HepG2 (cell line): Measurements from ENCODE around the gene USP34. TPM values are rescaled to one million over a fixed set of nuclear protein-coding genes. Genes with fewer than 3 reads are reported as not detected.

ENCODE experiments used
- ARNT ChIP-seq: fragments of 450-650 bp; IDR thresholded peaks from 2 replicates; pipeline ENCODE4 v1.6.1; 2017
- CHD2 ChIP-seq: IDR thresholded peaks from 2 replicates; pipeline ENCODE4 v1.6.1; 2011; ENCODE audit warnings: low read depth, low read length, improper control_type of control experiment
- EED ChIP-seq: sonication (generic); formaldehyde crosslinking; IDR thresholded peaks from 2 replicates; pipeline ENCODE4 v1.5.0; 2020; ENCODE audit warnings: mild to moderate bottlenecking, missing genetic modification reagents
- EHMT2 ChIP-seq: fragments of 200-600 bp; sonication (generic); IDR thresholded peaks from 2 replicates; pipeline ENCODE4 v1.7.0; 2017; ENCODE audit warnings: antibody characterized with exemption, low read depth, low read length, borderline replicate concordance
- GLI4 ChIP-seq: sonication (generic); formaldehyde crosslinking; IDR thresholded peaks from 2 replicates; pipeline ENCODE4 v1.5.1; 2020; ENCODE audit warnings: missing genetic modification reagents, mild to moderate bottlenecking, moderate library complexity, borderline replicate concordance
- HINFP ChIP-seq: sonication (generic); formaldehyde crosslinking; IDR thresholded peaks from 2 replicates; pipeline ENCODE4 v1.4.0; 2020; ENCODE audit warnings: low read depth, mild to moderate bottlenecking, missing genetic modification reagents
- HMGXB4 ChIP-seq, 2 experiments: sonication (generic) in 1 of 2; formaldehyde crosslinking in 1 of 2; IDR thresholded peaks; 2 replicates each; pipeline versions ENCODE4 v1.4.0 to v1.6.1; 2018 to 2020; ENCODE audit warnings: missing genetic modification reagents in 2 of 2, borderline replicate concordance in 1 of 2, low read depth in 1 of 2, mild to moderate bottlenecking in 1 of 2, missing biosample characterization in 1 of 2
- ISX ChIP-seq: sonication (generic); formaldehyde crosslinking; conservative IDR thresholded peaks from 2 replicates; pipeline ENCODE4 v1.5.0; 2020; ENCODE audit warnings: missing genetic modification reagents
- JUNB ChIP-seq: sonication (generic); formaldehyde crosslinking; IDR thresholded peaks from 2 replicates; pipeline ENCODE4 v1.8.0; 2022; ENCODE audit warnings: missing genetic modification reagents, mild to moderate bottlenecking, borderline replicate concordance
- KDM2A ChIP-seq: sonication (generic); formaldehyde crosslinking; IDR thresholded peaks from 2 replicates; pipeline ENCODE4 v1.4.0; 2020; ENCODE audit warnings: low read depth, missing genetic modification reagents, borderline replicate concordance
- KLF6 ChIP-seq: IDR thresholded peaks from 2 replicates; pipeline ENCODE4 v1.8.0; 2016; ENCODE audit warnings: missing biosample characterization, missing genetic modification reagents
- MYC ChIP-seq: sonication (generic); formaldehyde crosslinking; IDR thresholded peaks from 2 replicates; pipeline ENCODE4 v1.9.0; 2021; ENCODE audit warnings: missing genetic modification reagents, borderline replicate concordance
- PBX2 ChIP-seq: IDR thresholded peaks from 2 replicates; pipeline ENCODE4 v1.6.1; 2016; ENCODE audit warnings: control low read depth
- RXRA ChIP-seq: sonication (generic); formaldehyde crosslinking; IDR thresholded peaks from 2 replicates; pipeline ENCODE4 v1.5.1; 2020; ENCODE audit warnings: missing genetic modification reagents
- TAF15 ChIP-seq: fragments of 200-400 bp; formaldehyde crosslinking; IDR thresholded peaks from one replicate; pipeline ENCODE4 v1.6.1; 2018; ENCODE audit warnings: mild to moderate bottlenecking, low read depth, low read length; ENCODE audit not compliant: poor library complexity, severe bottlenecking
- THAP11 ChIP-seq: IDR thresholded peaks from 2 replicates; pipeline ENCODE4 v1.6.1; 2016; ENCODE audit warnings: missing biosample characterization, missing genetic modification reagents
- ZNF121 ChIP-seq: sonication (generic); formaldehyde crosslinking; IDR thresholded peaks from 2 replicates; pipeline ENCODE4 v1.5.0; 2020; ENCODE audit warnings: mild to moderate bottlenecking, missing genetic modification reagents
- ZNF124 ChIP-seq: sonication (generic); formaldehyde crosslinking; IDR thresholded peaks from 2 replicates; pipeline ENCODE4 v1.4.0; 2020; ENCODE audit warnings: missing genetic modification reagents
- ZNF282 ChIP-seq: fragments of 450-650 bp; IDR thresholded peaks from 2 replicates; pipeline ENCODE4 v1.6.1; 2018; ENCODE audit not compliant: partially characterized antibody
- ZNF335 ChIP-seq: sonication (generic); formaldehyde crosslinking; IDR thresholded peaks from 2 replicates; pipeline ENCODE4 v1.4.0; 2020; ENCODE audit warnings: missing genetic modification reagents
- ZNF772 ChIP-seq: sonication (generic); formaldehyde crosslinking; IDR thresholded peaks from 2 replicates; pipeline ENCODE4 v1.5.0; 2020; ENCODE audit warnings: mild to moderate bottlenecking, missing genetic modification reagents
- ZNF775 ChIP-seq: sonication (generic); formaldehyde crosslinking; IDR thresholded peaks from 2 replicates; pipeline ENCODE4 v1.4.0; 2020; ENCODE audit warnings: missing genetic modification reagents, mild to moderate bottlenecking, moderate library complexity, borderline replicate concordance
- ZSCAN12 ChIP-seq: sonication (generic); formaldehyde crosslinking; IDR thresholded peaks from 2 replicates; pipeline ENCODE4 v1.9.0; 2021; ENCODE audit warnings: mild to moderate bottlenecking, missing genetic modification reagents
- polyA plus RNA-seq, 8 experiments: library from polyadenylated mRNA; depleted of rRNA in 3 of 8; stranded (reverse) in 7 of 8; unstranded in 1 of 8; fragments of >200 nt; fragmentation: Illumina TruSeq in 4 of 8; extraction: Trizol in 4 of 8; gene quantifications; 2 replicates each; pipeline versions ENCODE4 v1.2.1 to v1.2.3, GENCODE V29; 2011 to 2016; ENCODE audit warnings: low read depth in 4 of 8, missing spikeins in 1 of 8, mixed read lengths in 1 of 8; ENCODE audit not compliant: insufficient read depth in 1 of 8
- total RNA-seq, 5 experiments: library from RNA; depleted of rRNA; stranded (reverse); fragments of >200 nt; fragmentation: Illumina TruSeq; extraction: Trizol; gene quantifications; 2 replicates each; pipeline ENCODE4 v1.2.3, GENCODE V29; 2016; ENCODE audit warnings: low read depth in 1 of 5
- TF ChIP-seq, protein P1 (sequence below): sonication (generic); formaldehyde crosslinking; IDR thresholded peaks from 2 replicates; pipeline ENCODE4 v1.5.1; 2020; ENCODE audit warnings: missing genetic modification reagents, mild to moderate bottlenecking, borderline replicate concordance
- TF ChIP-seq, protein P2 (sequence below): sonication (generic); formaldehyde crosslinking; IDR thresholded peaks from 2 replicates; pipeline ENCODE4 v1.4.0; 2020; ENCODE audit warnings: mild to moderate bottlenecking, missing genetic modification reagents

The USP34 gene
- total and polyA plus RNA-seq, 2 of the 13 experiments (the other 11 are each of a cell fraction or from before 2014, with no cell fraction given): 99.2 to 100 TPM

DNA sequence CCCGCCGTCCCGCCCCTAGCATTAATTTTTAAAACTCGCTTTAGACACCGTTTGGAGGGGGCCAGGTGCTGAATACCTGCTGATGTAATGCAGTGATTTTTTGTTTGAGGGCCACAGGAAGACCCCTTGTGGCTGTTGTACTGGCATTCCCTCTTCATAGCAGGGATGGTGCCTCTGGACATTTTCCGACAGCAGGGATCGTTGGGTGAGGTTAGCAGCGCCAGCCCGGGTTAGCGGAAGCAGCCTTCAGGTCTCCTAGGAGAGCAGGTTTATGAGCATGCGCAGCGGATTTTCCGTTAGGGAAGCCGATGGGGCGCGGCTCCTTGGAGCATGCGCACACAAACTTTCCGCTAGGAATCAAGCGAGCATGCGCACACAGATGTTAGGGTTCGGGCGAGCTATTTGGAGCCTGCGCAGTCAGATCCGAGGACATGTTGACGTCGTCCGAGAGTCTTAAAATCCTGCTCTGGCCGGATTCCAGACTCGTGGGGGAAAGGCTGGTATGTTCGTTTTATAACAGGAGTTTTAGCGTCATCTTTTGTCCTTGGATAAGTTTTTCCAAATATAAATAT, 326.1 kb downstream of the USP34 start (continued):
- TF ChIP-seq, protein P1, sequence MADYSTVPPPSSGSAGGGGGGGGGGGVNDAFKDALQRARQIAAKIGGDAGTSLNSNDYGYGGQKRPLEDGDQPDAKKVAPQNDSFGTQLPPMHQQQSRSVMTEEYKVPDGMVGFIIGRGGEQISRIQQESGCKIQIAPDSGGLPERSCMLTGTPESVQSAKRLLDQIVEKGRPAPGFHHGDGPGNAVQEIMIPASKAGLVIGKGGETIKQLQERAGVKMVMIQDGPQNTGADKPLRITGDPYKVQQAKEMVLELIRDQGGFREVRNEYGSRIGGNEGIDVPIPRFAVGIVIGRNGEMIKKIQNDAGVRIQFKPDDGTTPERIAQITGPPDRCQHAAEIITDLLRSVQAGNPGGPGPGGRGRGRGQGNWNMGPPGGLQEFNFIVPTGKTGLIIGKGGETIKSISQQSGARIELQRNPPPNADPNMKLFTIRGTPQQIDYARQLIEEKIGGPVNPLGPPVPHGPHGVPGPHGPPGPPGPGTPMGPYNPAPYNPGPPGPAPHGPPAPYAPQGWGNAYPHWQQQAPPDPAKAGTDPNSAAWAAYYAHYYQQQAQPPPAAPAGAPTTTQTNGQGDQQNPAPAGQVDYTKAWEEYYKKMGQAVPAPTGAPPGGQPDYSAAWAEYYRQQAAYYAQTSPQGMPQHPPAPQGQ (CRISPR knock-in tag): no peak
- TF ChIP-seq ZNF282: no peak
- TF ChIP-seq EHMT2: no peak
- no peak for TF ChIP-seq GLI4 (CRISPR knock-in tag)
- TF ChIP-seq KLF6 (CRISPR knock-in tag): peak; percentile 77
- TF ChIP-seq, protein P2, sequence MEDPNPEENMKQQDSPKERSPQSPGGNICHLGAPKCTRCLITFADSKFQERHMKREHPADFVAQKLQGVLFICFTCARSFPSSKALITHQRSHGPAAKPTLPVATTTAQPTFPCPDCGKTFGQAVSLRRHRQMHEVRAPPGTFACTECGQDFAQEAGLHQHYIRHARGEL (CRISPR knock-in tag): no peak
- no peak for TF ChIP-seq ZNF124 (CRISPR knock-in tag)
- 0 out of 2 replicates have a peak, but pooled peaks have one; percentile 57 for TF ChIP-seq ZNF772
- no peak for TF ChIP-seq CHD2
- peak in 1 of 2 experiments; percentile 16; a peak in 1 of 4 replicates for TF ChIP-seq HMGXB4 (CRISPR knock-in tag; IDR thresholded peaks at IDR 0.05; ENCODE audit: borderline replicate concordance in 1 of 2, low read depth in 1 of 2)
- peak; percentile 24; the same call in 1 of the 2 replicates for TF ChIP-seq RXRA (CRISPR knock-in tag)
- TF ChIP-seq ZNF775 (CRISPR knock-in tag): no peak
- no peak for TF ChIP-seq ARNT
- no peak for TF ChIP-seq EED (CRISPR knock-in tag)
- peak; percentile 80; the same call in 1 of the 2 replicates for TF ChIP-seq THAP11 (CRISPR knock-in tag)
- TF ChIP-seq HINFP (CRISPR knock-in tag): no peak
- TF ChIP-seq ISX (CRISPR knock-in tag): no peak
- TF ChIP-seq ZNF121 (CRISPR knock-in tag): no peak
- no peak for TF ChIP-seq PBX2 (CRISPR knock-in tag)
- TF ChIP-seq JUNB (CRISPR knock-in tag): no peak
- TF ChIP-seq ZNF335: 0 out of 2 replicates have a peak, but pooled peaks have one; percentile 29
- no peak for TF ChIP-seq ZSCAN12 (CRISPR knock-in tag)
- TF ChIP-seq TAF15: no peak
- peak; percentile 62 for TF ChIP-seq KDM2A
- peak; percentile 60; the same call in 1 of the 2 replicates for TF ChIP-seq MYC
